BJ (cell line): ENCODE data around the gene FAM9A. TPM values are rescaled to one million over a fixed set of nuclear protein-coding genes. Genes with fewer than 3 reads are reported as not detected.
A peak's percentile ranks its signal among the peaks of the same experiment; 100 is the strongest.

Source experiments
- CTCF ChIA-PET: fragments of 350-600 bp; formaldehyde crosslinking; extraction: SDS; loops from one replicate; lab custom pipeline; 2021; ENCODE audit warnings: antibody characterized with exemption, inconsistent platforms; lab: Yijun Ruan, JAX
- POLR2A ChIA-PET: fragments of 300-600 bp; sonication (Branson Sonifier 250); formaldehyde crosslinking; extraction: SDS; loops from one replicate; lab custom pipeline; 2021; ENCODE audit warnings: antibody characterized with exemption; lab: Charles Lee
- DNase-seq: peaks from one replicate; pipeline ENCODE4 v3.0.0-alpha.2; 2011; ENCODE audit warnings: low read depth
- H3K27me3 ChIP-seq: 2 replicates; pipeline ENCODE4 v1.6.0; 2011; ENCODE audit warnings: low read length; ENCODE audit not compliant: control insufficient read depth, insufficient read depth
- H3K36me3 ChIP-seq: 2 replicates; pipeline ENCODE4 v1.5.1; 2011; ENCODE audit warnings: low read length; ENCODE audit not compliant: control insufficient read depth, insufficient read depth
- H3K4me3 ChIP-seq: 2 replicates; pipeline ENCODE4 v1.5.1; 2011; ENCODE audit warnings: low read depth, mild to moderate bottlenecking, control low read depth, low read length
- polyA plus RNA-seq: library from polyadenylated mRNA; depleted of rRNA; stranded (reverse); fragments of >200 nt; gene quantifications from 2 replicates; pipeline ENCODE4 v1.2.3, GENCODE V29; 2011; rRNA removed
- TF ChIP-seq, protein P1 (sequence below): IDR thresholded peaks from 2 replicates; pipeline ENCODE4 v1.5.1; 2011; ENCODE audit warnings: low read depth, mild to moderate bottlenecking, control low read depth, inconsistent platforms, low read length, moderate library complexity; ENCODE audit not compliant: insufficient read depth

Gene FAM9A
- polyA plus RNA-seq, 1 experiment, result not detected

- Histone ChIP-seq H3K4me3 (no peak overlapping the region), H3K27me3 (no peaks in the 10 kb centered on the region), H3K36me3 (no peaks in the 10 kb centered on the region)
- no peak for DNase-seq
- ChIA-PET POLR2A (no interaction called here), CTCF (interaction anchor here (1.4 to 4.0 kb wide), 2 partner anchors 65 to 66 kb away, joined by 7 to 43 read pairs; no protein-coding TSS in a partner anchor)
- TF ChIP-seq, protein P1, sequence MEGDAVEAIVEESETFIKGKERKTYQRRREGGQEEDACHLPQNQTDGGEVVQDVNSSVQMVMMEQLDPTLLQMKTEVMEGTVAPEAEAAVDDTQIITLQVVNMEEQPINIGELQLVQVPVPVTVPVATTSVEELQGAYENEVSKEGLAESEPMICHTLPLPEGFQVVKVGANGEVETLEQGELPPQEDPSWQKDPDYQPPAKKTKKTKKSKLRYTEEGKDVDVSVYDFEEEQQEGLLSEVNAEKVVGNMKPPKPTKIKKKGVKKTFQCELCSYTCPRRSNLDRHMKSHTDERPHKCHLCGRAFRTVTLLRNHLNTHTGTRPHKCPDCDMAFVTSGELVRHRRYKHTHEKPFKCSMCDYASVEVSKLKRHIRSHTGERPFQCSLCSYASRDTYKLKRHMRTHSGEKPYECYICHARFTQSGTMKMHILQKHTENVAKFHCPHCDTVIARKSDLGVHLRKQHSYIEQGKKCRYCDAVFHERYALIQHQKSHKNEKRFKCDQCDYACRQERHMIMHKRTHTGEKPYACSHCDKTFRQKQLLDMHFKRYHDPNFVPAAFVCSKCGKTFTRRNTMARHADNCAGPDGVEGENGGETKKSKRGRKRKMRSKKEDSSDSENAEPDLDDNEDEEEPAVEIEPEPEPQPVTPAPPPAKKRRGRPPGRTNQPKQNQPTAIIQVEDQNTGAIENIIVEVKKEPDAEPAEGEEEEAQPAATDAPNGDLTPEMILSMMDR, result peak; percentile 68
Observed at GRCh38 chrX:8748855-8749254, 52.3 kb downstream of the FAM9A start.

DNA sequence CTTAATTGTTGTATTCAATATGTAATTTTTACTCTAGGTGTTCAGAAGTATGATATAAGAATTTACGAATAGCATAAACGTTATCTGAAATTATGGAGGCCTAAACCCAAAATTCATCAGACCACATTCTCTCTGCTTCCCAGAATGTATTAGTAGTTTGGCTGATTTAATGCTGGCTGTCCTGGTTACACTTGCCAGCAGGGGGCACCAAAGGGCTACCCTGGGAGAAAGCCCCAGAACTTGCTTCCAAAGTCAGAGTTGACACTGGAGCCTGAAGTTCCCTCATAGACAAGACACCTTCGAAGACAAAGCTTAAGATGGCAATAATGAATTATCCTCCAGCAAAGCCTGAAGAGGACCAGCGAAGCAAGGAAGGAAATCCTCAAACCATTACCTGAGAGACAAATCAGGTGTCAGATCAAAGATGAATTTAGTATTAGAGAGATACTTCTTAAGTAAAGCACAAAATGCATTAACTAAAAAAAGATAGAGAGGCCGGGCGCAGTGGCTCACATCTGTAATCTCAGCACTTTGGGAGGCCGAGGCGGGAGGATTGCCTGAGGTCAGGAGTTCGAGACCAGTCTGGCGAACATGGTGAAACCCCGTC, 58.0 kb downstream of the FAM9A start:
- ChIA-PET CTCF (interaction anchor here (0.6 to 1.2 kb wide), 4 partner anchors 9 to 753 kb away, joined by 3 to 4 read pairs (median 3); no protein-coding TSS in a partner anchor), POLR2A (no interaction called here)
- Histone ChIP-seq H3K4me3 (no peak overlapping the region), H3K27me3 (no peaks in the 10 kb centered on the region), H3K36me3 (no peaks in the 10 kb centered on the region)
- DNase-seq, result no peak
- TF ChIP-seq, protein P1, result peak; percentile 69

- ChIA-PET CTCF (interaction anchor here (0.6 to 3.0 kb wide), 9 partner anchors 9 to 752 kb away, joined by 3 to 12 read pairs (median 4); partner anchors contain the start of gene ANOS1), POLR2A (no interaction called here)
- no peaks in the 10 kb centered on the region for H3K36me3 ChIP-seq
- no peak overlapping the region for H3K4me3 ChIP-seq
- no peaks in the 10 kb centered on the region for H3K27me3 ChIP-seq
- TF ChIP-seq, protein P1, result no peak
- no peak for DNase-seq
Observed at GRCh38 chrX:8741981-8742380, 59.2 kb downstream of the FAM9A start.

Other genes with a start within 250 kb of the FAM9A start
- gene ANOS1, start 69.2 kb downstream of the FAM9A start, polyA plus RNA-seq, result 0.74 and 0.89 TPM in 2 replicates
- not detected in 2 replicates for gene FAM9B, start 232.7 kb upstream of the FAM9A start, polyA plus RNA-seq